Measurements from ENCODE around the gene ZNF775. TPM values are rescaled to one million over a fixed set of nuclear protein-coding genes. Genes with fewer than 3 reads are reported as not detected.

Gene ZNF775
- total RNA-seq, 3 donors from 2014 or later, result 10.9 to 11.8 (median 11.3) TPM

DNA sequence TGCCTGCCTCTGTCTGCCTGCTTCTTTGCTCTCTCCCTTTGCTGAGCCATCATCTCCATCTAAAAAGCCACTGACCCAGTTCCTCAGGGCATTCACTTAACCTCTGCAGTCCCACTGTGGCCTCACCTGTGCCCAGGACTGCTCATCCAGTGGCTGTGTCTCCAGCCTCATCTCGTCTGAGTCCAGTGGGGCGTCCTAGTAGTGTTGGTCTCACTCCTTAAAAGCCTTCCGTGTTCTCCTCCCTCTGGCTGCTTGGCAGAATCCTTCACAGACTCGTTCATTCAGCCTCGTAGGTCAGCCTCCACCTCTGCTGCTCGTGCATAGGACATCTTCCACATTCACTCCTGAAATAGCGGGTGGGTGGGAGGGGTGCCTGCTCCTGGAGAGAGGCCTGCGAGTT, 45.0 kb upstream of the ZNF775 start:
- intact Hi-C loops (cut with DNase I, micrococcal nuclease), result no loop called here
- no peaks in the 10 kb centered on the region for H3K9me3 ChIP-seq
- H3K4me1 ChIP-seq (ENCODE audit: low read depth), result peaks cover 20% of the 10 kb centered on the region
- no peak for ATAC-seq
- TF ChIP-seq, protein P1, sequence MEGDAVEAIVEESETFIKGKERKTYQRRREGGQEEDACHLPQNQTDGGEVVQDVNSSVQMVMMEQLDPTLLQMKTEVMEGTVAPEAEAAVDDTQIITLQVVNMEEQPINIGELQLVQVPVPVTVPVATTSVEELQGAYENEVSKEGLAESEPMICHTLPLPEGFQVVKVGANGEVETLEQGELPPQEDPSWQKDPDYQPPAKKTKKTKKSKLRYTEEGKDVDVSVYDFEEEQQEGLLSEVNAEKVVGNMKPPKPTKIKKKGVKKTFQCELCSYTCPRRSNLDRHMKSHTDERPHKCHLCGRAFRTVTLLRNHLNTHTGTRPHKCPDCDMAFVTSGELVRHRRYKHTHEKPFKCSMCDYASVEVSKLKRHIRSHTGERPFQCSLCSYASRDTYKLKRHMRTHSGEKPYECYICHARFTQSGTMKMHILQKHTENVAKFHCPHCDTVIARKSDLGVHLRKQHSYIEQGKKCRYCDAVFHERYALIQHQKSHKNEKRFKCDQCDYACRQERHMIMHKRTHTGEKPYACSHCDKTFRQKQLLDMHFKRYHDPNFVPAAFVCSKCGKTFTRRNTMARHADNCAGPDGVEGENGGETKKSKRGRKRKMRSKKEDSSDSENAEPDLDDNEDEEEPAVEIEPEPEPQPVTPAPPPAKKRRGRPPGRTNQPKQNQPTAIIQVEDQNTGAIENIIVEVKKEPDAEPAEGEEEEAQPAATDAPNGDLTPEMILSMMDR (IDR thresholded peaks at IDR 0.05), result no peak
- DNase-seq, result no peak
- no peak overlapping the region for H3K4me3 ChIP-seq
- no peaks in the 10 kb centered on the region for H3K36me3 ChIP-seq (ENCODE audit: low read depth)

DNA sequence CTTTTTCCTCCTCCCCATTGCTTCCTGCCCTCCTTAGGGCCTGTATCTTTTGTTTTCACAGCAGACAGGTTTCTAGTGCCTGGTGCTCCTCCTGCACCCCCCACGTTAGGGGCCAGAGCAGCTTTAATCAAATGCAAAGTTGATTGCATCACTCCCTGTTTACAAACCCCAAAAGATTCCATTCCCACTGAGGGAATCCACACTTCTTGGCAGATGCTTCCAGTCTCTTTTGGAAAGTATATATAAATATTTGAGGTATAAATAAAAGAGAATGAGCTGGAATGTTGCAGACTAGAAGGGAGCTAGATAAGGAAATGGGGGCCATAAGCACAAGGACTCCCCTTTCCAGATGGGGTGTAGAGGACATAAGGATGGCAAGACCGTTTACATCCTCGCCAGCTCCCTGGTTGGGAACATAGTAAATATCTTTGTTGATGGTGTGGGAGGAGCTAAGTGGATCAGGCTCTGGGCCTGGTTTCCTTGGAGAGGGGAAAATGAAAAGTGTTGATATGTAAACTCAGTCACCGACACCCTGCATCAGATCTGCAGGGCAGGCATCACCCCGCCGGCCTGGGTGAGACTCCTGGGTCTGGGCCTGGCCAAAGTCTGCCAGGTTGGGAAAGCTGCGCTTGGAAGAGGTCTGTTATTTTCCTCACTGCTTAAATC, 43.9 kb upstream of the ZNF775 start:
- DNase-seq, result peak in 1 of 3 donors; percentile 28

GRCh38 chr7:150335774-150336112, 43.4 kb upstream of the ZNF775 start:
- no peak for ATAC-seq
- Histone ChIP-seq H3K36me3 (ENCODE audit: low read depth) (no peaks in the 10 kb centered on the region), H3K4me3 (no peak overlapping the region), H3K4me1 (ENCODE audit: low read depth) (peaks cover 36% of the 10 kb centered on the region), H3K9me3 (no peaks in the 10 kb centered on the region)
- TF ChIP-seq, protein P1 (IDR thresholded peaks at IDR 0.05), result no peak
- no peak for DNase-seq
- intact Hi-C loops (cut with DNase I, micrococcal nuclease), result no loop called here

More for the DNA sequence above, 43.9 kb upstream of the ZNF775 start:
- no peaks in the 10 kb centered on the region for H3K9me3 ChIP-seq
- intact Hi-C loops (cut with DNase I, micrococcal nuclease), result no loop called here
- H3K4me1 ChIP-seq (ENCODE audit: low read depth), result peaks cover 32% of the 10 kb centered on the region
- ATAC-seq, result no peak
- TF ChIP-seq, protein P1 (IDR thresholded peaks at IDR 0.05), result no peak
- H3K36me3 ChIP-seq (ENCODE audit: low read depth), result no peaks in the 10 kb centered on the region
- no peak overlapping the region for H3K4me3 ChIP-seq

- no peaks in the 10 kb centered on the region for H3K9me3 ChIP-seq
- ATAC-seq, result no peak
- TF ChIP-seq, protein P1 (IDR thresholded peaks at IDR 0.05), result no peak
- no peak for DNase-seq
- intact Hi-C loops (cut with DNase I, micrococcal nuclease), result no loop called here
- peaks cover 42% of the 10 kb centered on the region for H3K4me1 ChIP-seq (ENCODE audit: low read depth)
- H3K36me3 ChIP-seq (ENCODE audit: low read depth), result no peaks in the 10 kb centered on the region
- no peak overlapping the region for H3K4me3 ChIP-seq
Measured at GRCh38 chr7:150336746-150337145, 42.4 kb upstream of the ZNF775 start.

DNA sequence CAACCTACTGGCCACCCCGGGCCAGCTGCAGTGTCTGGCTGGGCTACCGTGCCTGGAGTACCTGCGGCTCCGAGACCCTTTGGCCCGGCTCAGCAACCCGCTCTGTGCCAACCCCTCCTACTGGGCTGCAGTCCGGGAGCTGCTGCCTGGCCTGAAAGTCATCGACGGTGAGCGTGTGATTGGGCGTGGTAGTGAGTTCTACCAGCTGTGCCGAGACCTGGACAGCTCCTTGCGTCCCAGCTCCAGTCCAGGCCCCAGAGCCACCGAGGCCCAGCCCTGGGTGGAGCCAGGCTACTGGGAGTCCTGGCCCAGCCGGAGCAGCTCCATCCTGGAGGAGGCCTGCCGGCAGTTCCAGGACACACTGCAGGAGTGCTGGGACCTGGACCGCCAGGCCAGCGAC, 42.0 kb upstream of the ZNF775 start:
- ATAC-seq, result peak; percentile 67
- Histone ChIP-seq H3K36me3 (ENCODE audit: low read depth) (no peaks in the 10 kb centered on the region), H3K9me3 (no peaks in the 10 kb centered on the region), H3K4me1 (ENCODE audit: low read depth) (peaks cover 42% of the 10 kb centered on the region), H3K4me3 (no peak overlapping the region)
- DNase-seq, result peak; percentile 65 to 78 (median 75)
- intact Hi-C loops (cut with DNase I, micrococcal nuclease), result no loop called here
- TF ChIP-seq, protein P1 (IDR thresholded peaks at IDR 0.05), result no peak
